Activated CD8-positive, alpha-beta T cell treated with anti-CD3 and anti-CD28 coated beads for 36 hours (primary cell): ENCODE data around the gene EXPH5. TPM values are rescaled to one million over a fixed set of nuclear protein-coding genes. Genes with fewer than 3 reads are reported as not detected.

Experiments
- ATAC-seq: fragments of 200-7000 bp; cut with Tn5 transposase; one replicate; pipeline ENCODE4 v1.10.0; 2021; ENCODE audit warnings: mild to moderate bottlenecking, moderate library complexity
- CTCF ChIA-PET: fragments of 350-600 bp; sonication (Branson Sonifier 250); formaldehyde crosslinking; loops from one replicate; lab custom pipeline; 2021; ENCODE audit warnings: antibody characterized with exemption; lab: Charles Lee
- POLR2A ChIA-PET: fragments of 350-600 bp; sonication (Branson Sonifier 250); formaldehyde crosslinking; loops from one replicate; lab custom pipeline; 2021; ENCODE audit warnings: antibody characterized with exemption; lab: Charles Lee
- DNase-seq: peaks from one replicate; pipeline ENCODE4 v3.0.0-alpha.2; 2020
- H3K27ac Mint-ChIP-seq: one replicate; pipeline ENCODE4 v1.8.0; 2021; ENCODE audit warnings: mild to moderate bottlenecking, mixed read lengths
- H3K27me3 Mint-ChIP-seq: one replicate; pipeline ENCODE4 v1.8.0; 2021; ENCODE audit warnings: mixed read lengths
- H3K36me3 Mint-ChIP-seq: one replicate; pipeline ENCODE4 v1.8.0; 2021; ENCODE audit warnings: low read depth, mixed read lengths
- H3K4me1 Mint-ChIP-seq: one replicate; pipeline ENCODE4 v1.8.0; 2021; ENCODE audit warnings: low read depth, mixed read lengths
- H3K4me3 Mint-ChIP-seq: one replicate; pipeline ENCODE4 v1.8.0; 2021; ENCODE audit warnings: mild to moderate bottlenecking, moderate library complexity, mixed read lengths
- H3K9me3 Mint-ChIP-seq: one replicate; pipeline ENCODE4 v1.8.0; 2021; ENCODE audit warnings: mixed read lengths
- CTCF ChIP-seq: fragments of 200-600 bp; IDR thresholded peaks from one replicate; pipeline ENCODE4 v1.8.0; 2022; ENCODE audit warnings: antibody characterized with exemption, mild to moderate bottlenecking
- intact Hi-C: fragments of 100-400 bp; cut with micrococcal nuclease; formaldehyde crosslinking; loops from one replicate; pipeline ENCODE4 v1.10.0; 2022
- total RNA-seq, 2 experiments: library from RNA; stranded (reverse); gene quantifications; one replicate each; pipeline ENCODE4 v1.2.3, GENCODE V29; 2021

Gene EXPH5
- total RNA-seq, 2 experiments from 2014 or later: 2.9 to 4.1 TPM

- no peak overlapping the region for H3K27ac Mint-ChIP-seq
- H3K36me3 Mint-ChIP-seq: no peaks in the 10 kb centered on the region
- H3K4me1 Mint-ChIP-seq: no peaks in the 10 kb centered on the region
- TF ChIP-seq CTCF: no peak
- DNase-seq: peak; percentile 15
- H3K4me3 Mint-ChIP-seq: no peak overlapping the region
- intact Hi-C loops: no loop called here
- no peaks in the 10 kb centered on the region for H3K27me3 Mint-ChIP-seq
- no peaks in the 10 kb centered on the region for H3K9me3 Mint-ChIP-seq
- ChIA-PET POLR2A (interaction anchor here (0.6 kb wide), 1 partner anchor 52 kb away, joined by 5 read pairs; no protein-coding TSS in a partner anchor), CTCF (interaction anchor here (0.7 to 1.1 kb wide), 2 partner anchors 110 to 119 kb away, joined by 3 read pairs; no protein-coding TSS in a partner anchor)
- peak; percentile 24 for ATAC-seq
These were observed 55.5 kb downstream of the EXPH5 start for GRCh38 chr11:108538022-108538424.

GRCh38 chr11:108536783-108537182, 56.8 kb downstream of the EXPH5 start:
- no peak for ATAC-seq
- no peak for TF ChIP-seq CTCF
- no peak overlapping the region for H3K27ac Mint-ChIP-seq
- H3K9me3 Mint-ChIP-seq: no peaks in the 10 kb centered on the region
- ChIA-PET CTCF (no interaction called here), POLR2A (no interaction called here)
- H3K36me3 Mint-ChIP-seq: no peaks in the 10 kb centered on the region
- H3K4me3 Mint-ChIP-seq: no peak overlapping the region
- no peak for DNase-seq
- intact Hi-C loops: no loop called here
- H3K4me1 Mint-ChIP-seq: no peaks in the 10 kb centered on the region
- no peaks in the 10 kb centered on the region for H3K27me3 Mint-ChIP-seq

DNA sequence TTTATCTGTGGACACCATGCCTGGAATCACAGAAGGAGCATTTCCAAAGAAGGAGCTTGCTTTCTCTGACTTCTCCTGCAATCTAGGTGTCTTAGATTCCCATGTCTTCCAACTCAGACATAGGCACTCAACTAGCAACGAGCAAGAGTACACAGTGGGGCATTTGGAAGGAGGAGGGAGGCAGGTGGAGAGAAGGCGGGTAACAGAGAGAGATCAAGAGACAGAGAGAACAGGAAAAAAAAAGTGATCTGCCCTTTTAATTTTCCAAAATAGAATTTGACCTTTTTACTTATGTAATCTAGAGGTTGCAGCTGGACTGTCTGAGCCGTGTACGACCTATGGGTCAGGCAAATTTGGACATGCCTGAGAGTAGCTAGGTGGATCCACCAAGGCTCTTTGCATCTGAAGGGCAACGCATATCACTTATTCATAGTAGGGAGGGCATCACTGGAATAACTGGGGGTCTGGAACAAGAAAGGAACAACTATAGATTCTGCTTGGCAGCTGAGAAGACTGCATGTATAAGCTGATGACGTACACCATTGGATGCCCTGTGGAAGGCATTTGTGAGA, 58.1 kb downstream of the EXPH5 start:
- Mint-ChIP-seq H3K36me3 (no peaks in the 10 kb centered on the region), H3K4me1 (no peaks in the 10 kb centered on the region), H3K4me3 (no peak overlapping the region), H3K27ac (no peak overlapping the region), H3K9me3 (no peaks in the 10 kb centered on the region), H3K27me3 (no peaks in the 10 kb centered on the region)
- CTCF ChIA-PET: no interaction called here
- no peak for ATAC-seq
- DNase-seq: no peak
- no peak for TF ChIP-seq CTCF
- POLR2A ChIA-PET: interaction anchor here (0.6 kb wide), 1 partner anchor 39 kb away, joined by 3 read pairs; no protein-coding TSS in a partner anchor
- intact Hi-C loops: no loop called here

- Mint-ChIP-seq H3K4me3 (no peak overlapping the region), H3K4me1 (no peaks in the 10 kb centered on the region), H3K27ac (no peak overlapping the region), H3K27me3 (no peaks in the 10 kb centered on the region), H3K9me3 (no peaks in the 10 kb centered on the region), H3K36me3 (no peaks in the 10 kb centered on the region)
- ATAC-seq (no peak), DNase-seq (no peak)
- intact Hi-C loops: no loop called here
- CTCF ChIA-PET: interaction anchor here (0.7 kb wide), 1 partner anchor 10 kb away, joined by 3 read pairs; no protein-coding TSS in a partner anchor
- TF ChIP-seq CTCF: no peak
- POLR2A ChIA-PET: no interaction called here
These were observed 59.2 kb downstream of the EXPH5 start for GRCh38 chr11:108534274-108534882.

DNA sequence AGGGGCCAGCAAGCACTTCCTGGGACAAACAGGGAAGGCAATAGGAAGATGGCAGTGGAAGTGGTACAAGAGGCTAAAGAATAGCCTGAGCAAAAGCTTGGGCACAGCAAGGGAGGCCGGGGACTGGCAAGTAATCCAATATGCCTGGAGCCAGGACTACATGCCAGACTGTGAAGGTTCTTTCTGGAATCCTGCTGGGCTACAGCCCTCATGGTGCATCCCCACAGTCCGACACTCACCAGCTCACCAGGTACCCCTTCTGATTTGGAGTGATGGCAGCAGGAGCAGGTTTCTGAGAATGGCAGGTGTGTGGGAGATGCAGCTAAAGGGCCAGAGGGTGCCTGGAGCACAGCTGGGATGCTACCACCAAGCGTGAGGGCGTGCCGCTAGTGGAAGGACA, 63.1 kb downstream of the EXPH5 start:
- ChIA-PET CTCF (no interaction called here), POLR2A (interaction anchor here (1.1 kb wide), 1 partner anchor 8 kb away, joined by 4 read pairs; no protein-coding TSS in a partner anchor)
- Mint-ChIP-seq H3K27me3 (no peaks in the 10 kb centered on the region), H3K4me1 (no peaks in the 10 kb centered on the region), H3K36me3 (no peaks in the 10 kb centered on the region), H3K27ac (no peak overlapping the region), H3K4me3 (no peak overlapping the region), H3K9me3 (no peaks in the 10 kb centered on the region)
- intact Hi-C loops: no loop called here
- DNase-seq (no peak), ATAC-seq (no peak)
- TF ChIP-seq CTCF: no peak
